Breast epithelium (tissue), 4 donors: ENCODE measurements around the gene TENM4. TPM values are rescaled to one million over a fixed set of nuclear protein-coding genes. Genes with fewer than 3 reads are reported as not detected.

Source experiments
- DNase-seq, 2 donors: peaks; one replicate each; pipeline ENCODE4 v3.0.0-alpha.2; 2019; ENCODE audit warnings: low spot score in 2 of 2
- H3K27ac ChIP-seq, 2 donors: fragments of 200-600 bp; sonication (generic) in 1 of 2; one replicate each; pipeline ENCODE4 v1.5.1; 2016 to 2019; ENCODE audit warnings: mild to moderate bottlenecking in 1 of 2
- H3K27me3 ChIP-seq, 2 donors: fragments of 200-600 bp; sonication (generic) in 1 of 2; one replicate each; pipeline versions ENCODE4 v1.5.1 to v1.6.0; 2017 to 2019; ENCODE audit warnings: control low read depth in 1 of 2, mild to moderate bottlenecking in 1 of 2
- H3K36me3 ChIP-seq: fragments of 200-600 bp; one replicate; pipeline ENCODE4 v1.5.1; 2019
- H3K4me1 ChIP-seq, 2 donors: fragments of 200-600 bp; sonication (generic); one replicate each; pipeline ENCODE4 v1.5.1; 2016 to 2019; ENCODE audit warnings: control low read depth in 1 of 2
- H3K4me3 ChIP-seq, 3 donors: fragments of 200-600 bp; sonication (generic); 1 replicate in 2 of 3; 2 replicates in 1 of 3; pipeline ENCODE4 v1.5.1; 2016 to 2019; ENCODE audit warnings: mild to moderate bottlenecking in 3 of 3, moderate library complexity in 2 of 3
- H3K9me3 ChIP-seq, 2 donors: fragments of 200-600 bp; sonication (generic) in 1 of 2; one replicate each; pipeline ENCODE4 v1.5.1; 2016 to 2019; ENCODE audit warnings: control low read depth in 1 of 2
- CTCF ChIP-seq, 3 donors: fragments of 450-650 bp; IDR thresholded peaks; one replicate each; pipeline ENCODE4 v1.5.1; 2016 to 2017; ENCODE audit warnings: antibody characterized with exemption in 3 of 3, mild to moderate bottlenecking in 3 of 3, moderate library complexity in 3 of 3
- POLR2A ChIP-seq: fragments of 450-650 bp; IDR thresholded peaks from one replicate; pipeline ENCODE4 v1.6.1; 2016; ENCODE audit warnings: antibody characterized with exemption, mild to moderate bottlenecking, moderate library complexity
- POLR2AphosphoS5 ChIP-seq, 3 donors: sonication (generic); formaldehyde crosslinking; IDR thresholded peaks; one replicate each; pipeline ENCODE4 v1.6.1; 2017; ENCODE audit warnings: antibody characterized with exemption in 3 of 3
- intact Hi-C: fragments of 100-400 bp; cut with DNase I; formaldehyde crosslinking; loops from one replicate; pipeline ENCODE4 v1.15.1; 2023; ENCODE audit warnings: low total_unique reads
- total RNA-seq, 3 donors: library from RNA; depleted of rRNA; stranded (reverse); fragments of >200 nt; gene quantifications; one replicate each; pipeline ENCODE4 v1.1.0, GENCODE V29; 2016

Gene TENM4
- total RNA-seq, 3 donors from 2014 or later = 0.29 to 7.9 (median 4.8) TPM

DNA sequence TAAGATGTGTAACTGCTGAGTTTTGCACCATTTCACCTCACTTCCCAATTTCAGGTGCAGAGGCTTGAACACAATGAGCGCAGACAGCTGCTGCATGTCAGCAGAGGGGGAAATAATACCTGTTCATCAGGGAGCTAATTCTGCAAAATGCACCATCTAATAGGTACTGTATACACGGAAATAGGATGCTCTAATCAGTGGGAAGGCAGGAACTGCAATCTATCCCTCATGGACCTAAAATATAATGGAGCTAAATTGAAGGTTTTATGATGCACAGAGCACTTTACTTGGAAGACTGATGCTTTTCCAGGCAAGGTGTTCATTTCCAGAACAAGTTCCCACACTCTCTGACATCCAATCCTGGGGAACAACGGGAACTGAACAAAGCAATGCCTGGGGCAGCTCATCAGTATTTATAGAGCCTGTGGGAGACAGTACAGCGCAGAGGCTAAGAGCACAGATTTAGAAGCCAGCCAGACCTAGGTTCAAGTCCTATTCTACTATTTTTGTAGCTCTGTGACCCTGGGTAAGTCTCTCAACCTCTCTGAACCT is 78.5 kb downstream of the TENM4 start:
- intact Hi-C loops = no loop called here
- Histone ChIP-seq H3K9me3 (no peaks in the 10 kb centered on the region), H3K4me3 (no peak overlapping the region), H3K4me1 (no peaks in the 10 kb centered on the region), H3K36me3 (no peaks in the 10 kb centered on the region), H3K27ac (no peak overlapping the region), H3K27me3 (no peaks in the 10 kb centered on the region)
- no peak for DNase-seq
- TF ChIP-seq CTCF (IDR thresholded peaks at IDR 0.05) (no peak), POLR2AphosphoS5 (IDR thresholded peaks at IDR 0.05) (no peak), POLR2A (no peak)

- DNase-seq = no peak
- intact Hi-C loops = no loop called here
- H3K27me3 ChIP-seq = no peaks in the 10 kb centered on the region
- no peaks in the 10 kb centered on the region for H3K4me1 ChIP-seq
- no peak overlapping the region for H3K4me3 ChIP-seq
- no peak overlapping the region for H3K27ac ChIP-seq
- TF ChIP-seq POLR2A (no peak), CTCF (IDR thresholded peaks at IDR 0.05) (no peak), POLR2AphosphoS5 (IDR thresholded peaks at IDR 0.05) (no peak)
- H3K9me3 ChIP-seq = no peaks in the 10 kb centered on the region
- H3K36me3 ChIP-seq = no peaks in the 10 kb centered on the region
Measured at GRCh38 chr11:79358258-79358657, 82.6 kb downstream of the TENM4 start.

DNA sequence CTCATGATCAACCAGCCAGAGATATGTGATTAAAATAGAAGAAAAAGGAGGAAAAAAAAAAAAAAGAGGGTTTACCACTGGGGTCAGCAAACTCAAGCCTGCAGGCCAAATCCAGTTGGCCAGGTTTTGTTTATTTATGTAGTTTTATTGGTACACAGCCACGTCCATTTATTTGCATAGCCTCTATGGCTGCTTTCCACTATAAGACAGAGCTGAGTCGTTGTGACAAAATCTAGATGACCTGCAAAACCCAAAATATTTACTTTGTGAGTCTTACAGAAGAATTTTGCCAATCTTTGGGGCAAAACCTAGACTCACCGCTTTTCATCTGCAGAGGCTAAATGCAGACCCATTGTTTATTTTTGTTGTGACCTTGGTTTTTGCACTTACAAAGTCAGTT is 87.1 kb downstream of the TENM4 start:
- no peaks in the 10 kb centered on the region for H3K27me3 ChIP-seq

GRCh38 chr11:79352349-79352703 is 88.5 kb downstream of the TENM4 start:
- Histone ChIP-seq H3K27me3 (no peaks in the 10 kb centered on the region), H3K27ac (no peak overlapping the region), H3K4me1 (no peaks in the 10 kb centered on the region), H3K36me3 (no peaks in the 10 kb centered on the region), H3K4me3 (no peak overlapping the region), H3K9me3 (no peaks in the 10 kb centered on the region)
- intact Hi-C loops = no loop called here
- TF ChIP-seq POLR2A = no peak
- no peak for TF ChIP-seq POLR2AphosphoS5 (IDR thresholded peaks at IDR 0.05)
- TF ChIP-seq CTCF (IDR thresholded peaks at IDR 0.05) = no peak
- no peak for DNase-seq

More for the DNA sequence above, 87.1 kb downstream of the TENM4 start:
- no peak for DNase-seq
- intact Hi-C loops = no loop called here
- Histone ChIP-seq H3K4me3 (no peak overlapping the region), H3K27ac (no peak overlapping the region), H3K36me3 (no peaks in the 10 kb centered on the region), H3K9me3 (no peaks in the 10 kb centered on the region), H3K4me1 (no peaks in the 10 kb centered on the region)
- TF ChIP-seq CTCF (IDR thresholded peaks at IDR 0.05) (no peak), POLR2AphosphoS5 (IDR thresholded peaks at IDR 0.05) (no peak), POLR2A (no peak)

DNA sequence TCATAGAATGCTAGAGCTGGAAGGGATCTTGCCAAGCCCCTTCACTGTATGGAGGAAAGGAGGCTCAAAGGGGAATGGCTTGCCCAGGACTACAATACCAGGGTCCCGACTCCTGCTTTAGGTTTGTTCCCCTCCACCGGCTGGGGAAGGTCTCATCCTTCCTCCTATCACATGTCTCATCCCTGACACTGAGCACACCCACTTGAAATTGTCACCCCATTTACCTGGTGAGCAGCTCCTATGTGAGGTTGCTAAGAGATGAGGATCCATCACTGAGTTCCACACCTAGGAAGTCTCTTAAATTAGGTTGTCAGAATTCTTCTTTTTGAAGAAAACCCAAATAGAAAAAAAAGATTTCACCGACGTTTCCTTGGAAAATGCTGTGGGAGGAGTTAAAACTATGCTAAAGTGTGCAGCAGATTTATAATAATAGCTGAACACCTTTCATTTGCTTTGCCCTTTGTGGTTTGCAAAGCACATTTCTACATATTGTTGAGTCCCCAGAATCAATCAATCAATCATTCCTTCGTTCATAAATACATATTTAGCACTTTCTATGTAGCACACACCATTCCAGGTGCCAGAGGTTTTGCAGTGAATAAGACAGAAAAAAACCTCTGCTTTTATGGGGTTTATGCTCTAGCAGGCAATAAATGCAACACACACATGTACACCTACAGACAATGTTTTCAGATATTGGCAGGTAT is 91.7 kb downstream of the TENM4 start:
- no peak for TF ChIP-seq CTCF (IDR thresholded peaks at IDR 0.05)
- TF ChIP-seq POLR2AphosphoS5 (IDR thresholded peaks at IDR 0.05) = no peak
- no peak for TF ChIP-seq POLR2A
- Histone ChIP-seq H3K27ac (no peak overlapping the region), H3K4me3 (no peak overlapping the region), H3K36me3 (no peaks in the 10 kb centered on the region), H3K27me3 (no peaks in the 10 kb centered on the region), H3K4me1 (no peaks in the 10 kb centered on the region), H3K9me3 (no peaks in the 10 kb centered on the region)
- no peak for DNase-seq
- intact Hi-C loops = no loop called here
